Measurements from ENCODE around the gene CNOT11. TPM values are rescaled to one million over a fixed set of nuclear protein-coding genes. Genes with fewer than 3 reads are reported as not detected.

CNOT11 gene
- total and polyA plus RNA-seq, 2 of the 8 experiments (the other 6 are each of a cell fraction or from before 2014, with no cell fraction given) = 41.5 to 54.6 TPM

- H3K4me1 ChIP-seq (replicated peaks in 1 of 4; ENCODE audit: control insufficient read depth in 3 of 4, insufficient read depth in 4 of 4, low read length in 3 of 4) = no peaks in the 10 kb centered on the region
- no peak overlapping the region for H2BK20ac ChIP-seq (ENCODE audit: low read length)
- no peak overlapping the region for H3K14ac ChIP-seq (ENCODE audit: insufficient read length)
- H2BK12ac ChIP-seq (ENCODE audit: low read depth, low read length) = no peak overlapping the region
- no peak overlapping the region for H2AK5ac ChIP-seq (ENCODE audit: low read depth, low read length)
- DNase-seq (ENCODE audit: low read depth in 1 of 2, low spot score in 2 of 2) (no peak), FAIRE-seq (no peak)
- no peak overlapping the region for H2BK5ac ChIP-seq (ENCODE audit: low read depth, low read length)
- H3K27ac ChIP-seq (ENCODE audit: low read depth, low read length) = no peak overlapping the region
- no peak overlapping the region for H2BK120ac ChIP-seq (replicated peaks; ENCODE audit: low read depth, low read length)
- no peak overlapping the region for H4K8ac ChIP-seq (ENCODE audit: extremely low read depth, insufficient read depth, low read length)
- no peak overlapping the region for H3K4me3 ChIP-seq (ENCODE audit: extremely low read depth in 1 of 4, insufficient read depth in 2 of 4, low read depth in 3 of 4, low read length in 4 of 4)
- H4K91ac ChIP-seq (replicated peaks; ENCODE audit: insufficient read length, low read length) = no peak overlapping the region
- H2AFZ ChIP-seq (ENCODE audit: low read length) = no peak overlapping the region
- WGBS, 2 experiments (ENCODE audit: extremely low coverage in 1 of 2, insufficient coverage in 1 of 2, insufficient read length in 1 of 2, insufficient replicate concordance in 2 of 2, low coverage in 1 of 2, low lambda C conversion rate in 2 of 2, missing lambda C conversion rate in 1 of 2) = 93% methylated on average over 4 of the region's 4 CpGs; no CpG with 5 or more reads in 1 of the 2 experiments
- no peaks in the 10 kb centered on the region for H3K9me3 ChIP-seq (ENCODE audit: insufficient read depth in 2 of 2, low read depth in 1 of 2, low read length in 1 of 2)
- H3K9ac ChIP-seq (replicated peaks in 1 of 4; ENCODE audit: extremely low read depth in 1 of 4, low read depth in 3 of 4, low read length in 3 of 4) = no peak overlapping the region
- no peak overlapping the region for H4K5ac ChIP-seq (ENCODE audit: insufficient read length, low read depth, low read length)
- ChIA-PET CTCF (ENCODE audit: partially characterized antibody) (interaction anchor here (0.6 to 2.1 kb wide), 3 partner anchors 14 to 16 kb away, joined by 3 to 7 read pairs (median 5); no protein-coding TSS in a partner anchor), POLR2A (ENCODE audit: partially characterized antibody) (interaction anchor here (1.4 to 2.4 kb wide), 2 partner anchors 10 to 27 kb away, joined by 3 to 10 read pairs; partner anchors contain the start of gene RNF149)
- 0 out of 2 replicates have a peak, but pooled peaks cover 2% of the 10 kb centered on the region for H3K79me1 ChIP-seq (ENCODE audit: low read depth, low read length)
- peaks cover 0 to 3% of the 10 kb centered on the region in 2 experiments for H4K20me1 ChIP-seq (replicated peaks in 1 of 2; ENCODE audit: control insufficient read depth in 1 of 2, insufficient read depth in 2 of 2, low read length in 2 of 2)
- no peaks in the 10 kb centered on the region for H3K23me2 ChIP-seq (ENCODE audit: low read depth, low read length)
- no peak overlapping the region for H3K4ac ChIP-seq (replicated peaks; ENCODE audit: insufficient read length, low read depth, low read length)
- H3K36me3 ChIP-seq (ENCODE audit: control insufficient read depth in 2 of 4, insufficient read depth in 4 of 4, low read length in 3 of 4) = peaks cover 3 to 48% (median 17%) of the 10 kb centered on the region in 4 experiments; a peak in 5 of 8 replicates
- no peak for TF ChIP-seq HDAC6 (IDR thresholded peaks at IDR 0.05; ENCODE audit: low read depth, low read length)
- no peak for TF ChIP-seq MAFK (IDR thresholded peaks at IDR 0.05; ENCODE audit: low read depth, low read length)
- no peak for TF ChIP-seq SIX5 (IDR thresholded peaks at IDR 0.05; ENCODE audit: low read depth, low read length)
- no peak for TF ChIP-seq KDM5A (IDR thresholded peaks at IDR 0.05; ENCODE audit: low read length)
- TF ChIP-seq CTCF (IDR thresholded peaks at IDR 0.05; ENCODE audit: control extremely low read depth in 1 of 3, insufficient read depth in 1 of 3, low read depth in 1 of 3, low read length in 3 of 3) = no peak
- no peak for TF ChIP-seq CHD1 (IDR thresholded peaks at IDR 0.05; ENCODE audit: low read depth, low read length)
- TF ChIP-seq PHF8 (conservative IDR thresholded peaks at IDR 0.05; ENCODE audit: low read depth, low read length) = no peak
- no peak for TF ChIP-seq TAF1 (IDR thresholded peaks at IDR 0.05; ENCODE audit: low read depth, low read length)
- no peak for TF ChIP-seq SIN3A (conservative IDR thresholded peaks at IDR 0.05 in 1 of 2, IDR thresholded peaks at IDR 0.05 in 1 of 2; ENCODE audit: low read depth in 1 of 2, low read length in 2 of 2)
- no peak for TF ChIP-seq POU5F1 (IDR thresholded peaks at IDR 0.05; ENCODE audit: low read depth, low read length)
- TF ChIP-seq BCL11A (IDR thresholded peaks at IDR 0.05; ENCODE audit: low read depth in 2 of 2, low read length in 2 of 2) = no peak
- H3K27me3 ChIP-seq (replicated peaks in 1 of 4; ENCODE audit: control insufficient read depth in 3 of 4, extremely low read depth in 1 of 4, insufficient read depth in 3 of 4, low read length in 3 of 4) = no peaks in the 10 kb centered on the region
- no peaks in the 10 kb centered on the region; a peak in 1 of 4 replicates for H3K79me2 ChIP-seq (ENCODE audit: control insufficient read depth in 1 of 2, insufficient read depth in 2 of 2, low read length in 2 of 2)
- no peak overlapping the region for H3K18ac ChIP-seq (ENCODE audit: extremely low read depth, low read length)
- no peak overlapping the region for H3K56ac ChIP-seq (replicated peaks; ENCODE audit: insufficient read length, low read depth, low read length)
- no peak overlapping the region for H2BK15ac ChIP-seq (ENCODE audit: low read length)
- H3K4me2 ChIP-seq (ENCODE audit: insufficient read depth in 1 of 2, low read depth in 2 of 2, low read length in 2 of 2) = no peak overlapping the region
- no peak overlapping the region for H3K23ac ChIP-seq (ENCODE audit: insufficient read length)
Measured at GRCh38 chr2:101281482-101281881, 28.8 kb downstream of the CNOT11 start.
